Naive thymus-derived CD8-positive, alpha-beta T cell (primary cell): Measurements from ENCODE around the gene TIMM50. TPM values are rescaled to one million over a fixed set of nuclear protein-coding genes. Genes with fewer than 3 reads are reported as not detected.

Experiments
- ATAC-seq, 2 donors: fragments of 150-1000 bp; cut with Tn5 transposase in 1 of 2; sonication (Bioruptor Pico), chemical (Tn5 transposase) in 1 of 2; 1 replicate in 1 of 2; 2 replicates in 1 of 2; pipeline ENCODE4 v1.10.0; 2021; ENCODE audit warnings: mild to moderate bottlenecking in 2 of 2, moderate library complexity in 2 of 2
- POLR2A ChIA-PET: fragments of 350-600 bp; sonication (Branson Sonifier 250); formaldehyde crosslinking; loops from one replicate; lab custom pipeline; 2021; ENCODE audit warnings: antibody characterized with exemption; lab: Charles Lee
- DNase-seq, 10 donors: peaks; one replicate each; pipeline versions ENCODE4 v3.0.0 to v3.0.0-alpha.2; 2020 to 2022
- H3K27ac Mint-ChIP-seq, 10 donors: one replicate each; pipeline ENCODE4 v1.8.0; 2020 to 2022; ENCODE audit warnings: mild to moderate bottlenecking in 10 of 10, mixed read lengths in 10 of 10, moderate library complexity in 4 of 10, inconsistent platforms in 1 of 10
- H3K27me3 Mint-ChIP-seq, 5 donors: one replicate each; pipeline ENCODE4 v1.8.0; 2021 to 2022; ENCODE audit warnings: mixed read lengths in 5 of 5
- H3K36me3 Mint-ChIP-seq, 3 donors: one replicate each; pipeline ENCODE4 v1.8.0; 2020 to 2022; ENCODE audit warnings: mixed read lengths in 3 of 3, mild to moderate bottlenecking in 2 of 3, inconsistent platforms in 1 of 3
- H3K4me1 Mint-ChIP-seq, 4 donors: one replicate each; pipeline ENCODE4 v1.8.0; 2021 to 2022; ENCODE audit warnings: mixed read lengths in 4 of 4
- H3K4me3 Mint-ChIP-seq, 10 donors: one replicate each; pipeline ENCODE4 v1.8.0; 2020 to 2022; ENCODE audit warnings: mild to moderate bottlenecking in 10 of 10, mixed read lengths in 10 of 10, moderate library complexity in 6 of 10, inconsistent platforms in 1 of 10
- H3K9me3 Mint-ChIP-seq, 9 donors: one replicate each; pipeline ENCODE4 v1.8.0; 2020 to 2022; ENCODE audit warnings: mixed read lengths in 9 of 9, mild to moderate bottlenecking in 3 of 9, inconsistent platforms in 1 of 9, moderate library complexity in 1 of 9
- polyA plus RNA-seq, 3 donors: library from polyadenylated mRNA; unstranded; fragments of 300-500 nt; fragmentation: Illumina TruSeq; gene quantifications; one replicate each; pipeline ENCODE4 v1.2.3, GENCODE V29; 2021
- total RNA-seq, 8 experiments: library from RNA in 2 of 8; stranded (reverse) in 2 of 8; gene quantifications; one replicate each; pipeline ENCODE4 v1.2.3 and lab custom pipeline; 2021 to 2026

Gene TIMM50
- total and polyA plus RNA-seq, 5 experiments from 2014 or later, result 41.4 to 53.3 (median 47.5) TPM

GRCh38 chr19:39502640-39503417, 22.2 kb downstream of the TIMM50 start:
- ATAC-seq, result peak; percentile 62
- H3K27ac Mint-ChIP-seq, result peak overlapping the region in 5 of 10 donors; percentile 27 to 77 (median 69)

GRCh38 chr19:39506598-39506943, 25.9 kb downstream of the TIMM50 start:
- Mint-ChIP-seq H3K9me3 (peaks cover 0 to 2% (median 0%) of the 10 kb centered on the region in 9 donors), H3K36me3 (no peaks in the 10 kb centered on the region), H3K27ac (peak overlapping the region in 1 of 10 donors; percentile 47), H3K4me3 (peak overlapping the region; percentile 58 to 84 (median 74)), H3K27me3 (peaks cover 10 to 63% (median 40%) of the 10 kb centered on the region in 5 donors), H3K4me1 (peaks cover 19 to 38% (median 28%) of the 10 kb centered on the region in 4 donors)
- ATAC-seq (no peak), DNase-seq (no peak)
- POLR2A ChIA-PET, result no interaction called here

More at GRCh38 chr19:39502640-39503417, 22.2 kb downstream of the TIMM50 start:
- H3K9me3 Mint-ChIP-seq, result peaks cover 0 to 4% (median 0%) of the 10 kb centered on the region in 9 donors
- peak overlapping the region in 6 of 10 donors; percentile 11 to 74 (median 22) for H3K4me3 Mint-ChIP-seq
- peak; percentile 66 to 86 (median 76) for DNase-seq
- POLR2A ChIA-PET, result interaction anchor here (0.6 to 1.7 kb wide), 3 partner anchors 28 to 102 kb away, joined by 3 to 7 read pairs (median 4); partner anchors contain the start of gene RPS16
- peaks cover 34 to 59% (median 39%) of the 10 kb centered on the region in 4 donors for H3K4me1 Mint-ChIP-seq
- peaks cover 0 to 2% (median 0%) of the 10 kb centered on the region in 3 donors for H3K36me3 Mint-ChIP-seq
- peaks cover 28 to 80% (median 53%) of the 10 kb centered on the region in 5 donors for H3K27me3 Mint-ChIP-seq

GRCh38 chr19:39506944-39507714, 26.5 kb downstream of the TIMM50 start:
- Mint-ChIP-seq H3K27me3 (peaks cover 10 to 63% (median 39%) of the 10 kb centered on the region in 5 donors), H3K36me3 (no peaks in the 10 kb centered on the region), H3K27ac (peak overlapping the region in 4 of 10 donors; percentile 47 to 86 (median 60)), H3K4me3 (peak overlapping the region; percentile 78 to 89 (median 82)), H3K4me1 (peaks cover 19 to 38% (median 28%) of the 10 kb centered on the region in 4 donors), H3K9me3 (peaks cover 0 to 2% (median 0%) of the 10 kb centered on the region in 9 donors)
- ATAC-seq, result peak; percentile 68 to 72
- peak; percentile 18 to 74 (median 54) for DNase-seq
- POLR2A ChIA-PET, result no interaction called here

GRCh38 chr19:39507715-39508364, 27.2 kb downstream of the TIMM50 start:
- Mint-ChIP-seq H3K27ac (peak overlapping the region in 4 of 10 donors; percentile 59 to 86 (median 67)), H3K4me1 (peaks cover 19 to 38% (median 28%) of the 10 kb centered on the region in 4 donors), H3K27me3 (peaks cover 10 to 67% (median 40%) of the 10 kb centered on the region in 5 donors), H3K4me3 (peak overlapping the region; percentile 78 to 89 (median 82)), H3K36me3 (no peaks in the 10 kb centered on the region), H3K9me3 (peaks cover 0 to 2% (median 0%) of the 10 kb centered on the region in 9 donors)
- no peak for DNase-seq
- no peak for ATAC-seq
- POLR2A ChIA-PET, result no interaction called here

DNA sequence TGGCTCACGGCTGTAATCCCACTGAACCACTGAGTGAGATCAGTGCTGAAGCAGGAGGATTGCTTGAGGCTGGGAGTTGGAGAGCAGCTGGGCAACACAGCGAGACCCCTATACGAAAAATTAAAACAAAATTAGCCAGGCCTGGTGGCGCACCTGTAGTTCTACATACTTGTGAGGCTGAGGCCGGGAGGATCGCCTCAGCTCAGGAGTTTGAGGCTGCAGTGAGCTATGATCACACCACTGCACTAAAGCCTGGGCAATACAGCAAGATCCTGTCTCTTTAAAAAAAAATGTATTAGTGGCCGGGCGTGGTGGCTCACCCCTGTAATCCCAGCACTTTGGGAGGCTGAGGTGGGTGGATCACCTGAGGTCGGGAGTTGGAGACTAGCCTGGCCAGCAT, 28.0 kb downstream of the TIMM50 start:
- POLR2A ChIA-PET, result interaction anchor here (0.6 kb wide), 1 partner anchor 165 kb away, joined by 3 read pairs; no protein-coding TSS in a partner anchor
- DNase-seq (no peak), ATAC-seq (no peak)
- Mint-ChIP-seq H3K4me3 (peak overlapping the region in 2 of 10 donors; percentile 29 to 83), H3K27ac (no peak overlapping the region), H3K4me1 (peaks cover 15 to 30% (median 21%) of the 10 kb centered on the region in 4 donors), H3K36me3 (no peaks in the 10 kb centered on the region), H3K9me3 (no peaks in the 10 kb centered on the region), H3K27me3 (peaks cover 10 to 67% (median 40%) of the 10 kb centered on the region in 5 donors)

GRCh38 chr19:39509233-39509632, 28.6 kb downstream of the TIMM50 start:
- peaks cover 10 to 66% (median 40%) of the 10 kb centered on the region in 5 donors for H3K27me3 Mint-ChIP-seq
- H3K4me3 Mint-ChIP-seq, result peak overlapping the region in 2 of 10 donors; percentile 24 to 27
- no peaks in the 10 kb centered on the region for H3K9me3 Mint-ChIP-seq
- POLR2A ChIA-PET, result interaction anchor here (0.6 kb wide), 1 partner anchor 166 kb away, joined by 3 read pairs; no protein-coding TSS in a partner anchor
- H3K36me3 Mint-ChIP-seq, result no peaks in the 10 kb centered on the region
- peaks cover 15 to 24% (median 18%) of the 10 kb centered on the region in 4 donors for H3K4me1 Mint-ChIP-seq
- no peak for ATAC-seq
- no peak for DNase-seq
- no peak overlapping the region for H3K27ac Mint-ChIP-seq

DNA sequence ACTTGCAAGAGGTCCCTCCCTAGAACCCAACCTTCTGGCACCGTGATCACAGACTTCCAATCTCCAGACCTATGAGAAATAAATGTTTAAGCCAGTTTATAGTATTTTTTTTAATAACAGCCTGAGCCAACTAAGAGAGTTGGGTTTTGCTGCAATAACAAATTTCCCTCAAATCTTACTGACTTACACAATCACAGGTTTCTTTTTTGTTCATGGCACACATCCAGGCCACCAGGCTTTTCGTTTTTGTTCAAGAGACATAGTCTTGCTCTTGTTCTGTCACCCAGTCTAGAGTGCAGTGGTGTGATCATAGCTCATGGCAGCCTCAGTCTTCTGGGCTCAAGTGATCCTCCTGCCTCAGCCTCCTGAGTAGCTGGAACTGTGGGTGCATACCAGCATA, 32.4 kb downstream of the TIMM50 start:
- Mint-ChIP-seq H3K27ac (no peak overlapping the region), H3K4me3 (no peak overlapping the region), H3K27me3 (peaks cover 16 to 63% (median 40%) of the 10 kb centered on the region in 5 donors), H3K9me3 (no peaks in the 10 kb centered on the region), H3K4me1 (peaks cover 12 to 25% (median 18%) of the 10 kb centered on the region in 4 donors), H3K36me3 (peaks cover 0 to 2% (median 0%) of the 10 kb centered on the region in 3 donors)
- DNase-seq, result no peak
- POLR2A ChIA-PET, result no interaction called here
- no peak for ATAC-seq

DNA sequence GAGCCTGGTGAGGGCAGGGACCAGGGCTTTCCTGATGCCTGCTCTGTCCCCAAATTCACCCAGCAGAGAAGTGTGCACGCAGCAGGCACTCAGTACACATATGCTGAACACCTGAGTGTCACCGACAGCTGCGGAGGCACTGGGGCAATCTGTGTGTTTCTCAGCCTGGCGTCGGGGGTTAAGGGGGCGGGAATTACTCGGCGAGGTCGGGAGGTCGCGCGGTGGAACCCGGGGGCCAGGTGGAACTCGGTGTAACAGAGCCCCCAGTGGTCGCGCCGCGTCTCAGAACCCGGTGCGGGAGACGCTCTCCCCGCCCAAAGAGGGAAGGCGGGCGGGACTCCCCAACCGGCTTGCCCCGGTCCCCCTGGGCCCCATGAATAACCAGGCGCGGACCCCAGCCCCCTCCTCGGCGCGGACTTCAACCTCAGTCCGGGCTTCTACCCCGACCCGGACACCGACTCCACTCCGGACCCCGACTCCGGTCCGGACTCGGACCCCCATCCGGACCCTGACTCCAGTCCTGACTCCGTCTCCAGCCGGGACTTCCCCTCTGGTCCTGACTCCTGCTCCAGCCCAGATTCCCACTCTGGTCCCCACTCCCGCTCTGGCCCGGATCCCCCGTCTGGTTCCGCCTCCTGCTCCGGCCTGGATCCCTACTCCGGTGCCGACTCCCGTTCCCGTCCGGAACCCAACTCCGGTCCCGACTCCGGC, 34.4 kb downstream of the TIMM50 start, which contains the start of gene SELENOV:
Gene SELENOV, plus strand, starts transcription at position 300 of the 711 bp plus-strand sequence. Its CDS starts 74 bp downstream, at position 374.
- peak; percentile 85 to 88 for ATAC-seq
- POLR2A ChIA-PET, result interaction anchor here (1.0 to 1.2 kb wide), 2 partner anchors 9 to 79 kb away, joined by 3 to 4 read pairs; partner anchors contain the start of gene RPS16
- Mint-ChIP-seq H3K4me3 (peak within 1 kb of the TSS; percentile 68 to 90 (median 84)), H3K27me3 (peaks cover 16 to 54% (median 33%) of the 10 kb centered on the region in 5 donors), H3K9me3 (no peaks in the 10 kb centered on the region), H3K4me1 (peaks cover 10 to 21% (median 15%) of the 10 kb centered on the region in 4 donors), H3K27ac (peak within 1 kb of the TSS in 4 of 10 donors; percentile 22 to 77 (median 63)), H3K36me3 (peaks cover 0 to 2% (median 0%) of the 10 kb centered on the region in 3 donors)
- peak in 4 of 10 donors; percentile 38 to 66 (median 38) for DNase-seq

GRCh38 chr19:39515551-39516191, 35.0 kb downstream of the TIMM50 start:
- Mint-ChIP-seq H3K4me1 (peaks cover 10 to 21% (median 15%) of the 10 kb centered on the region in 4 donors), H3K9me3 (no peaks in the 10 kb centered on the region), H3K4me3 (peak overlapping the region; percentile 66 to 90 (median 76)), H3K27ac (peak overlapping the region in 5 of 10 donors; percentile 17 to 83 (median 55)), H3K27me3 (peaks cover 16 to 50% (median 30%) of the 10 kb centered on the region in 5 donors), H3K36me3 (peaks cover 0 to 2% (median 0%) of the 10 kb centered on the region in 3 donors)
- POLR2A ChIA-PET, result interaction anchor here (0.6 to 1.2 kb wide), 5 partner anchors 9 to 80 kb away, joined by 3 to 4 read pairs (median 3); partner anchors contain the start of genes EID2 and RPS16
- DNase-seq (peak in 2 of 10 donors; percentile 28 to 63), ATAC-seq (peak; percentile 54 to 73)

- POLR2A ChIA-PET, result interaction anchor here (0.6 to 1.1 kb wide), 3 partner anchors 14 to 24 kb away, joined by 3 read pairs; partner anchors contain the start of gene EID2
- peak overlapping the region in 5 of 10 donors; percentile 17 to 83 (median 55) for H3K27ac Mint-ChIP-seq
- H3K4me3 Mint-ChIP-seq, result peak overlapping the region; percentile 66 to 90 (median 74)
- H3K36me3 Mint-ChIP-seq, result peaks cover 0 to 2% (median 0%) of the 10 kb centered on the region in 3 donors
- peaks cover 10 to 21% (median 15%) of the 10 kb centered on the region in 4 donors for H3K4me1 Mint-ChIP-seq
- DNase-seq (no peak), ATAC-seq (no peak)
- H3K9me3 Mint-ChIP-seq, result no peaks in the 10 kb centered on the region
- peaks cover 16 to 48% (median 30%) of the 10 kb centered on the region in 5 donors for H3K27me3 Mint-ChIP-seq
Observed at GRCh38 chr19:39516270-39516669, 35.6 kb downstream of the TIMM50 start.
